GM12878 (cell line): ENCODE measurements around the gene PCDHGC3. TPM values are rescaled to one million over a fixed set of nuclear protein-coding genes. Genes with fewer than 3 reads are reported as not detected.
A peak's percentile ranks its signal among the peaks of the same experiment; 100 is the strongest.

Experiments used
- ATAC-seq: fragments of 200-7000 bp; cut with Tn5 transposase; 3 replicates; pipeline ENCODE4 v1.9.1; 2020; ENCODE audit warnings: mild to moderate bottlenecking, moderate library complexity
- BruUV-seq: library from RNA; stranded (reverse); fragments of 400-500 nt; replicated peaks from 2 replicates; lab custom pipeline; 2021; lab: Mats Ljungman, UMichigan
- CTCF ChIA-PET: fragments of 300-600 bp; sonication (Branson Sonifier 250); formaldehyde crosslinking; extraction: SDS; loops from one replicate; lab custom pipeline; 2021; ENCODE audit warnings: inconsistent platforms; lab: Yijun Ruan, JAX
- POLR2A ChIA-PET: fragments of 350-600 bp; formaldehyde crosslinking; extraction: SDS; loops from one replicate; lab custom pipeline; 2021; ENCODE audit warnings: inconsistent platforms; lab: Charles Lee
- RAD21 ChIA-PET: fragments of 300-600 bp; sonication (Branson Sonifier 250); formaldehyde crosslinking; loops from one replicate; lab custom pipeline; 2023; ENCODE audit warnings: antibody characterized with exemption; ENCODE audit not compliant: unreplicated experiment; lab: Charles Lee
- SMC1A ChIA-PET: fragments of 300-600 bp; sonication (Branson Sonifier 250); formaldehyde crosslinking; loops from one replicate; lab custom pipeline; 2023; ENCODE audit not compliant: unreplicated experiment, uncharacterized antibody; lab: Charles Lee
- DNase-seq: peaks from one replicate; pipeline ENCODE4 v3.0.0-alpha.2; 2011; ENCODE audit warnings: low read depth, low spot score
- FAIRE-seq: peaks from 3 replicates; lab custom pipeline; 2011; peaks lifted over from hg19 to GRCh38; lab: Jason Lieb, UNC
- H2AFZ ChIP-seq: 2 replicates; pipeline ENCODE4 v1.6.0; 2011; ENCODE audit warnings: low read depth, low read length, control low read depth; ENCODE audit not compliant: control insufficient read depth
- H3K27ac ChIP-seq: 2 replicates; pipeline ENCODE4 v1.5.1; 2011; ENCODE audit warnings: control low read depth; ENCODE audit not compliant: control insufficient read depth, insufficient read depth
- H3K27me3 ChIP-seq, 2 experiments: replicated peaks in 1 of 2; 2 replicates each; pipeline versions ENCODE4 v1.6.0 to v1.6.1; 2011; ENCODE audit warnings: low read length in 1 of 2; ENCODE audit not compliant: control insufficient read depth in 2 of 2, insufficient read depth in 2 of 2
- H3K36me3 ChIP-seq, 2 experiments: 2 replicates each; pipeline ENCODE4 v1.5.1; 2011; ENCODE audit warnings: low read length in 1 of 2; ENCODE audit not compliant: control insufficient read depth in 2 of 2, insufficient read depth in 2 of 2
- H3K4me1 ChIP-seq: 2 replicates; pipeline ENCODE4 v1.6.1; 2011; ENCODE audit warnings: mild to moderate bottlenecking, low read length, moderate library complexity, mixed read lengths; ENCODE audit not compliant: control insufficient read depth, insufficient read depth
- H3K4me2 ChIP-seq: 2 replicates; pipeline ENCODE4 v1.6.0; 2011; ENCODE audit warnings: control low read depth; ENCODE audit not compliant: control insufficient read depth, insufficient read depth
- H3K4me3 ChIP-seq: fragments of 200-600 bp; sonication (generic); 2 replicates; pipeline ENCODE4 v1.5.1; 2016
- H3K79me2 ChIP-seq: 2 replicates; pipeline ENCODE4 v1.6.0; 2011; ENCODE audit warnings: low read length; ENCODE audit not compliant: control insufficient read depth, insufficient read depth
- H3K9ac ChIP-seq: 2 replicates; pipeline ENCODE4 v1.8.0; 2011; ENCODE audit warnings: low read length, control low read depth, mixed read lengths; ENCODE audit not compliant: control insufficient read depth, insufficient read depth
- H3K9me3 ChIP-seq: replicated peaks from 3 replicates; pipeline ENCODE4 v1.5.1; 2011; ENCODE audit warnings: mild to moderate bottlenecking, low read length; ENCODE audit not compliant: control insufficient read depth, insufficient read depth
- H4K20me1 ChIP-seq: 2 replicates; pipeline ENCODE4 v1.6.0; 2011; ENCODE audit not compliant: control insufficient read depth, insufficient read depth
- ASH2L ChIP-seq: fragments of 300-600, 200-600 bp; sonication (generic); IDR thresholded peaks from 2 replicates; pipeline ENCODE4 v1.6.1; 2017; ENCODE audit warnings: low read depth, mild to moderate bottlenecking, borderline replicate concordance
- ATF7 ChIP-seq: fragments of 450-650 bp; IDR thresholded peaks from 2 replicates; pipeline ENCODE4 v1.6.1; 2016; ENCODE audit warnings: low read depth, mild to moderate bottlenecking
- BCL11A ChIP-seq: IDR thresholded peaks from 2 replicates; pipeline ENCODE4 v1.6.1; 2011; ENCODE audit warnings: low read depth, low read length
- BCLAF1 ChIP-seq: fragments of 450-650 bp; IDR thresholded peaks from 2 replicates; pipeline ENCODE4 v1.6.1; 2017; ENCODE audit warnings: antibody characterized with exemption, mild to moderate bottlenecking, moderate library complexity
- CHD2 ChIP-seq: IDR thresholded peaks from 2 replicates; pipeline ENCODE4 v1.6.1; 2011; ENCODE audit warnings: low read depth, low read length, improper control_type of control experiment, borderline replicate concordance
- DPF2 ChIP-seq: fragments of 450-650 bp; IDR thresholded peaks from 2 replicates; pipeline ENCODE4 v1.6.1; 2017; ENCODE audit warnings: mild to moderate bottlenecking
- E2F8 ChIP-seq: fragments of 450-650 bp; IDR thresholded peaks from 2 replicates; pipeline ENCODE4 v1.6.1; 2018; ENCODE audit warnings: mild to moderate bottlenecking, low read depth, moderate library complexity; ENCODE audit not compliant: partially characterized antibody
- EGR1 ChIP-seq, 2 experiments: IDR thresholded peaks; 1 replicate in 1 of 2; 2 replicates in 1 of 2; pipeline ENCODE4 v1.6.1; 2011 to 2012; ENCODE audit warnings: low read depth in 2 of 2, low read length in 2 of 2, borderline replicate concordance in 1 of 2, mild to moderate bottlenecking in 1 of 2, moderate library complexity in 1 of 2
- ESRRA ChIP-seq: IDR thresholded peaks from 2 replicates; pipeline ENCODE4 v1.6.1; 2012; ENCODE audit warnings: mild to moderate bottlenecking, low read length, improper control_type of control experiment
- HDGF ChIP-seq: fragments of 450-650 bp; IDR thresholded peaks from 2 replicates; pipeline ENCODE4 v1.6.1; 2016; ENCODE audit warnings: antibody characterized with exemption
- IKZF1 ChIP-seq: fragments of 450-650 bp; conservative IDR thresholded peaks from 2 replicates; pipeline ENCODE4 v1.6.1; 2017; ENCODE audit warnings: antibody characterized with exemption, mild to moderate bottlenecking
- MXI1 ChIP-seq: fragments of 150-350 bp; IDR thresholded peaks from 2 replicates; pipeline ENCODE4 v1.6.1; 2011; ENCODE audit warnings: low read depth, mild to moderate bottlenecking, inconsistent platforms, low read length, improper control_type of control experiment
- MYC ChIP-seq: IDR thresholded peaks from 2 replicates; pipeline ENCODE4 v1.6.1; 2011; ENCODE audit warnings: mild to moderate bottlenecking, low read length, moderate library complexity, inconsistent platforms; ENCODE audit not compliant: insufficient read depth, insufficient replicate concordance, insufficient read length, severe bottlenecking
- NBN ChIP-seq: fragments of 450-650 bp; IDR thresholded peaks from 2 replicates; pipeline ENCODE4 v1.6.1; 2016
- NR2C2 ChIP-seq: IDR thresholded peaks from 2 replicates; pipeline ENCODE4 v1.6.1; 2011; ENCODE audit warnings: borderline replicate concordance, low read depth; ENCODE audit not compliant: control insufficient read depth, insufficient read length
- PML ChIP-seq: IDR thresholded peaks from 2 replicates; pipeline ENCODE4 v1.6.1; 2012; ENCODE audit warnings: low read length, inconsistent platforms
- RB1 ChIP-seq: fragments of 450-650 bp; formaldehyde crosslinking; IDR thresholded peaks from 2 replicates; pipeline ENCODE4 v1.6.1; 2017; ENCODE audit warnings: mild to moderate bottlenecking, borderline replicate concordance
- RUNX3 ChIP-seq: IDR thresholded peaks from 2 replicates; pipeline ENCODE4 v1.6.1; 2012; ENCODE audit warnings: low read length, inconsistent platforms
- SIX5 ChIP-seq: IDR thresholded peaks from 2 replicates; pipeline ENCODE4 v1.6.1; 2011; ENCODE audit warnings: mild to moderate bottlenecking, low read depth, low read length, moderate library complexity; ENCODE audit not compliant: severe bottlenecking
- WGBS: methylation state at CpG from one replicate; pipeline ENCODE4 v1.1.6; 2016; ENCODE audit warnings: low lambda C conversion rate; ENCODE audit not compliant: insufficient replicate concordance, insufficient coverage; ENCODE audit errors: missing lambda C conversion rate; 5-methylcytosine and 5-hydroxymethylcytosine counted together
- in situ Hi-C: fragments of 300-500 bp; cut with MboI; formaldehyde crosslinking; loops from 9 replicates; pipeline ENCODE4 v1.14.3; 2018; ENCODE audit warnings: mixed read lengths
- intact Hi-C: fragments of 100-400 bp; cut with micrococcal nuclease; formaldehyde crosslinking; loops from one replicate; pipeline ENCODE4 v1.14.2; 2022; ENCODE audit not compliant: unreplicated experiment
- polyA plus RNA-seq, 11 experiments: library from polyadenylated mRNA; depleted of rRNA in 4 of 11; unstranded in 6 of 11; stranded (reverse) in 5 of 11; fragments of >200 nt; fragmentation: Nextera tagmentation in 4 of 11; fragmentation: Illumina TruSeq in 1 of 11; extraction: Ambion mirVana in 4 of 11; extraction: Trizol in 1 of 11; gene quantifications; 1 replicate in 1 of 11; 2 replicates in 10 of 11; pipeline versions ENCODE4 v1.2.1 to v1.2.3, GENCODE V29; 2011 to 2016; ENCODE audit warnings: inconsistent platforms in 2 of 11, missing spikeins in 2 of 11, low read depth in 1 of 11
- total RNA-seq, 4 experiments: library from RNA; depleted of rRNA in 3 of 4; stranded (reverse); fragments of >200 nt in 3 of 4; fragmentation: Illumina TruSeq in 1 of 4; extraction: Trizol in 1 of 4; gene quantifications; 2 replicates each; pipeline versions ENCODE4 v1.2.1 to v1.2.3, GENCODE V29; 2013 to 2021

The PCDHGC3 gene
- total and polyA plus RNA-seq, 10 of the 15 experiments (the other 5 are each of a cell fraction or from before 2014, with no cell fraction given) = 0.53 to 22.1 (median 12.0) TPM

- no peaks in the 10 kb centered on the region for H3K79me2 ChIP-seq
- no peak overlapping the region for H3K27ac ChIP-seq
- peak overlapping the region; percentile 3; the same call in 1 of the 2 replicates for H3K9ac ChIP-seq
- no peaks in the 10 kb centered on the region; a peak in 1 of 4 replicates for H3K27me3 ChIP-seq
- DNase-seq (no peak), ATAC-seq (peak; percentile 78), FAIRE-seq (no peak)
- RAD21 ChIA-PET = interaction anchor here (0.6 to 1.9 kb wide), 4 partner anchors 15 to 79 kb away, joined by 3 to 8 read pairs (median 3); partner anchors contain the start of gene PCDHGA10
- no peaks in the 10 kb centered on the region for H4K20me1 ChIP-seq
- CTCF ChIA-PET = interaction anchor here (0.9 to 3.4 kb wide), 12 partner anchors 10 to 72 kb away, joined by 3 to 19 read pairs (median 5); partner anchors contain the start of gene PCDHGA11
- H3K4me2 ChIP-seq = peak overlapping the region; percentile 97
- H3K4me1 ChIP-seq = peaks cover 24% of the 10 kb centered on the region
- POLR2A ChIA-PET = interaction anchor here (1.2 to 1.7 kb wide), 2 partner anchors 15 to 21 kb away, joined by 3 to 5 read pairs; no protein-coding TSS in a partner anchor
- H3K36me3 ChIP-seq = no peaks in the 10 kb centered on the region
- intact Hi-C loops (no loop called here), in situ Hi-C loops (no loop called here)
- BruUV-seq = no TSS peak
- 3% methylated on average over 66 of the region's 68 CpGs for WGBS
- SMC1A ChIA-PET = interaction anchor here (0.9 to 2.0 kb wide), 6 partner anchors 9 to 79 kb away, joined by 3 to 6 read pairs (median 3); no protein-coding TSS in a partner anchor
- peak overlapping the region; percentile 65 for H3K4me3 ChIP-seq
- H3K9me3 ChIP-seq = no peaks in the 10 kb centered on the region; the same call in 2 of the 3 replicates
- H2AFZ ChIP-seq = peak overlapping the region; percentile 79
- no peak for TF ChIP-seq BCL11A
- TF ChIP-seq RUNX3 = 0 out of 2 replicates have a peak, but pooled peaks have one; percentile 18
- TF ChIP-seq HDGF = no peak
- TF ChIP-seq NBN = no peak
- TF ChIP-seq SIX5 = no peak
- no peak for TF ChIP-seq PML
- TF ChIP-seq ATF7 = no peak
- no peak for TF ChIP-seq NR2C2
- no peak for TF ChIP-seq ASH2L
- TF ChIP-seq IKZF1 = 0 out of 2 replicates have a peak, but pooled peaks have one; percentile 10
- no peak for TF ChIP-seq BCLAF1
- no peak for TF ChIP-seq CHD2
- no peak for TF ChIP-seq DPF2
- TF ChIP-seq EGR1 (IDR thresholded peaks at IDR 0.05; ENCODE audit: borderline replicate concordance in 1 of 2, low read depth in 2 of 2, low read length in 2 of 2) = peak; percentile 42 to 69; a peak in 2 of 3 replicates
- TF ChIP-seq ESRRA = no peak
- TF ChIP-seq MXI1 = peak; percentile 70
- TF ChIP-seq MYC = peak; percentile 67
- TF ChIP-seq E2F8 = no peak
- TF ChIP-seq RB1 = no peak
These were observed 16.6 kb downstream of the PCDHGC3 start for GRCh38 chr5:141492168-141492885.
